Mesothelial cell of epicardium (in vitro differentiated cells): ENCODE results near the gene CNTNAP4. TPM values are rescaled to one million over a fixed set of nuclear protein-coding genes. Genes with fewer than 3 reads are reported as not detected.

ENCODE experiments used
- DNase-seq, 2 experiments: peaks; one replicate each; pipeline ENCODE4 v3.0.0; 2021; ENCODE audit warnings: low spot score in 2 of 2; ENCODE audit not compliant: unreplicated experiment in 2 of 2
- H3K27ac Mint-ChIP-seq: 2 replicates; pipeline ENCODE4 v1.8.0; 2021; ENCODE audit warnings: mixed read lengths
- H3K27me3 Mint-ChIP-seq: 2 replicates; pipeline ENCODE4 v1.8.0; 2021; ENCODE audit warnings: low read depth, mixed read lengths
- H3K36me3 Mint-ChIP-seq: 2 replicates; pipeline ENCODE4 v1.8.0; 2021; ENCODE audit warnings: mixed read lengths
- H3K4me1 Mint-ChIP-seq: 2 replicates; pipeline ENCODE4 v1.8.0; 2021; ENCODE audit warnings: mixed read lengths
- H3K4me3 Mint-ChIP-seq: 2 replicates; pipeline ENCODE4 v1.8.0; 2021; ENCODE audit warnings: mild to moderate bottlenecking, moderate library complexity, mixed read lengths
- H3K9me3 Mint-ChIP-seq: 2 replicates; pipeline ENCODE4 v1.8.0; 2021; ENCODE audit warnings: mixed read lengths
- CTCF ChIP-seq: fragments of 200-600 bp; sonication (generic); IDR thresholded peaks from one replicate; pipeline ENCODE4 v1.5.0; 2021; ENCODE audit warnings: antibody characterized with exemption; ENCODE audit not compliant: unreplicated experiment
- total RNA-seq: library from RNA; stranded (reverse); gene quantifications from 3 replicates; pipeline ENCODE4 v1.2.1, GENCODE V29; 2021

The CNTNAP4 gene
- total RNA-seq, 1 donor from 2014 or later, result 3.6 TPM

DNA sequence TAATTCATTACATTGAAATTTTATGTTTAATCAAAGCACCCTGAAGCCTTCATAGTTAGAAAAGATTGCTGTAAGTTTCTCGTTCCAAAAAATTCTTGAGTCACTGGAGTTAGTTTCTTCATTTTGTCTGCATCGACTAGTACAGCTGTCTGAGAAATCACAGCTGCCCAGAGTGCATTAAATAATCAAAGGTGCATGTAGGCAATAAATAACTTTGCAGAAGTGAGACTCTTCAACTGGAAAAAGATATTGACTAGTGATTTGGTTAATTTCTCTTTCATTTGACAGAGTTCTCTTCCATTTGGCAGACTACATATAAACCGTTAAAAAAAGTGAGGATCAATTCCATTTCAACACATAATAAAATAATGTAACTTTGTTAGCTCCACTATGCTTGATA, 234.0 kb downstream of the CNTNAP4 start:
- Mint-ChIP-seq H3K27me3 (peaks cover 16% of the 10 kb centered on the region), H3K27ac (no peak overlapping the region), H3K36me3 (no peaks in the 10 kb centered on the region), H3K4me3 (no peak overlapping the region), H3K9me3 (no peaks in the 10 kb centered on the region), H3K4me1 (no peaks in the 10 kb centered on the region)
- DNase-seq, result no peak
- TF ChIP-seq CTCF, result no peak

GRCh38 chr16:76518781-76519180, 241.6 kb downstream of the CNTNAP4 start:
- Mint-ChIP-seq H3K27ac (peak overlapping the region; percentile 17), H3K4me3 (no peak overlapping the region), H3K27me3 (no peaks in the 10 kb centered on the region), H3K9me3 (no peaks in the 10 kb centered on the region), H3K36me3 (no peaks in the 10 kb centered on the region), H3K4me1 (peaks cover 3% of the 10 kb centered on the region)
- DNase-seq, result no peak
- no peak for TF ChIP-seq CTCF

- DNase-seq, result no peak
- TF ChIP-seq CTCF, result no peak
- no peaks in the 10 kb centered on the region for H3K9me3 Mint-ChIP-seq
- no peaks in the 10 kb centered on the region for H3K36me3 Mint-ChIP-seq
- H3K27me3 Mint-ChIP-seq, result no peaks in the 10 kb centered on the region
- H3K4me1 Mint-ChIP-seq, result peaks cover 8% of the 10 kb centered on the region
- no peak overlapping the region for H3K27ac Mint-ChIP-seq
- H3K4me3 Mint-ChIP-seq, result no peak overlapping the region
Measured at GRCh38 chr16:76524356-76524755, 247.2 kb downstream of the CNTNAP4 start.

GRCh38 chr16:76524769-76525168, 247.6 kb downstream of the CNTNAP4 start:
- H3K27me3 Mint-ChIP-seq, result no peaks in the 10 kb centered on the region

GRCh38 chr16:76527244-76527643, 250.0 kb downstream of the CNTNAP4 start:
- Mint-ChIP-seq H3K9me3 (no peaks in the 10 kb centered on the region), H3K27me3 (peaks cover 2% of the 10 kb centered on the region), H3K4me3 (no peak overlapping the region), H3K4me1 (peaks cover 8% of the 10 kb centered on the region), H3K27ac (no peak overlapping the region), H3K36me3 (no peaks in the 10 kb centered on the region)
- no peak for TF ChIP-seq CTCF
- no peak for DNase-seq

More at GRCh38 chr16:76524769-76525168, 247.6 kb downstream of the CNTNAP4 start:
- peaks cover 8% of the 10 kb centered on the region for H3K4me1 Mint-ChIP-seq
- DNase-seq, result no peak
- H3K9me3 Mint-ChIP-seq, result no peaks in the 10 kb centered on the region
- H3K36me3 Mint-ChIP-seq, result no peaks in the 10 kb centered on the region
- no peak for TF ChIP-seq CTCF
- H3K27ac Mint-ChIP-seq, result no peak overlapping the region
- H3K4me3 Mint-ChIP-seq, result no peak overlapping the region

DNA sequence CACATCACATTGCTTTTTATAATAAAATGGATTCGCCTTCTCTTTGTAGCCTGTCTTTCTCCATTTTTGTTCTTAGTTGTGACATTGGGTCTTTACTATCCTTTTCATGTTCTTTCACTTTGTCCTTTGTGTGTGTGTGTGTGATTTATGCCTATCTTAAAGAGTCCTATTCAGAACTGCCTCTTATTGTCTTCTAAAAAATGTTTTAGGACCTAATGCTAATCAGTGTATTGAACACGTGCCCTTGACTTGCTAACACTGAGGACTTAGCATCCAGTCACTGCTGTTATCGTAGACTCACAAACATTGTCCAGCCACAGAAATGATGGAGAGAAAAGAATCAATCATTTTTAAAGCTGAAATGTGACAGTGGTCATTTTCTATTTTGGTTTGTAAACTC, 251.9 kb downstream of the CNTNAP4 start:
- H3K27me3 Mint-ChIP-seq, result peaks cover 5% of the 10 kb centered on the region
- H3K4me3 Mint-ChIP-seq, result no peak overlapping the region
- H3K9me3 Mint-ChIP-seq, result peaks cover 3% of the 10 kb centered on the region
- H3K4me1 Mint-ChIP-seq, result peaks cover 8% of the 10 kb centered on the region
- no peak overlapping the region for H3K27ac Mint-ChIP-seq
- TF ChIP-seq CTCF, result no peak
- DNase-seq, result no peak
- no peaks in the 10 kb centered on the region for H3K36me3 Mint-ChIP-seq
